ENCODE measurements around the gene RTBDN.

DNA sequence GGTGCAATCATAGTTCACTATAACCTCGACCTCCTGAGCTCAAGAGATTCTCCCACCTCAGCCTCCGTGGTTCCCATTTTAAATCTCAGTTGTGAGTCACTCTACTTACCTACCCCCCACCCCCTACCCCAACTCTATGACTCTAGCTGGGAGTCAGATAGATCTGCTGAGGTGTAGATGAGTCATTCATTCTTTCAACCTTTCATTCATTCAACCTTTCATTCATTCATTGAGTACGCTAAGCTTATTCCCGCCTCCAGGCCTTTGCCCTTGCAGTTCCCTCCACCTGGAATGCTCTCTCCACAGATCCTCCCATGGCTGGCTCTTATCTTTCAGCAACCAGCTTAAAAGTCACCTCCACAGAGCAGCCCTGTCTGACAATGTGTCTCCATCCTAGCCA lies 2.8 kb upstream of the RTBDN start:
- TF ChIP-seq POLR2A (IDR thresholded peaks at IDR 0.05) = no peak
- TF ChIP-seq, protein P1, sequence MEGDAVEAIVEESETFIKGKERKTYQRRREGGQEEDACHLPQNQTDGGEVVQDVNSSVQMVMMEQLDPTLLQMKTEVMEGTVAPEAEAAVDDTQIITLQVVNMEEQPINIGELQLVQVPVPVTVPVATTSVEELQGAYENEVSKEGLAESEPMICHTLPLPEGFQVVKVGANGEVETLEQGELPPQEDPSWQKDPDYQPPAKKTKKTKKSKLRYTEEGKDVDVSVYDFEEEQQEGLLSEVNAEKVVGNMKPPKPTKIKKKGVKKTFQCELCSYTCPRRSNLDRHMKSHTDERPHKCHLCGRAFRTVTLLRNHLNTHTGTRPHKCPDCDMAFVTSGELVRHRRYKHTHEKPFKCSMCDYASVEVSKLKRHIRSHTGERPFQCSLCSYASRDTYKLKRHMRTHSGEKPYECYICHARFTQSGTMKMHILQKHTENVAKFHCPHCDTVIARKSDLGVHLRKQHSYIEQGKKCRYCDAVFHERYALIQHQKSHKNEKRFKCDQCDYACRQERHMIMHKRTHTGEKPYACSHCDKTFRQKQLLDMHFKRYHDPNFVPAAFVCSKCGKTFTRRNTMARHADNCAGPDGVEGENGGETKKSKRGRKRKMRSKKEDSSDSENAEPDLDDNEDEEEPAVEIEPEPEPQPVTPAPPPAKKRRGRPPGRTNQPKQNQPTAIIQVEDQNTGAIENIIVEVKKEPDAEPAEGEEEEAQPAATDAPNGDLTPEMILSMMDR (IDR thresholded peaks at IDR 0.05) = no peak

Measured in esophagus squamous epithelium (tissue), 4 donors.